RWPE1 (cell line): ENCODE data around the gene KANSL3.

Source experiments
- CTCF ChIA-PET: fragments of 350-600 bp; sonication (Branson Sonifier 250); formaldehyde crosslinking; extraction: SDS; loops from one replicate; lab custom pipeline; 2021; lab: Yijun Ruan, JAX
- POLR2A ChIA-PET: fragments of 400-600 bp; formaldehyde crosslinking; extraction: SDS; loops from one replicate; lab custom pipeline; 2020; ENCODE audit warnings: antibody characterized with exemption; ENCODE audit not compliant: low non-redundant PET; lab: Yijun Ruan, JAX
- DNase-seq: peaks from one replicate; pipeline ENCODE4 v3.0.0; 2012; ENCODE audit warnings: low spot score
- H3K27ac ChIP-seq: fragments of 450-650 bp; 2 replicates; pipeline ENCODE4 v1.5.1; 2017
- TF ChIP-seq, protein P1 (sequence below): fragments of 450-650 bp; conservative IDR thresholded peaks from 2 replicates; pipeline ENCODE4 v1.5.1; 2017; ENCODE audit warnings: low read depth, mild to moderate bottlenecking

The KANSL3 gene

DNA sequence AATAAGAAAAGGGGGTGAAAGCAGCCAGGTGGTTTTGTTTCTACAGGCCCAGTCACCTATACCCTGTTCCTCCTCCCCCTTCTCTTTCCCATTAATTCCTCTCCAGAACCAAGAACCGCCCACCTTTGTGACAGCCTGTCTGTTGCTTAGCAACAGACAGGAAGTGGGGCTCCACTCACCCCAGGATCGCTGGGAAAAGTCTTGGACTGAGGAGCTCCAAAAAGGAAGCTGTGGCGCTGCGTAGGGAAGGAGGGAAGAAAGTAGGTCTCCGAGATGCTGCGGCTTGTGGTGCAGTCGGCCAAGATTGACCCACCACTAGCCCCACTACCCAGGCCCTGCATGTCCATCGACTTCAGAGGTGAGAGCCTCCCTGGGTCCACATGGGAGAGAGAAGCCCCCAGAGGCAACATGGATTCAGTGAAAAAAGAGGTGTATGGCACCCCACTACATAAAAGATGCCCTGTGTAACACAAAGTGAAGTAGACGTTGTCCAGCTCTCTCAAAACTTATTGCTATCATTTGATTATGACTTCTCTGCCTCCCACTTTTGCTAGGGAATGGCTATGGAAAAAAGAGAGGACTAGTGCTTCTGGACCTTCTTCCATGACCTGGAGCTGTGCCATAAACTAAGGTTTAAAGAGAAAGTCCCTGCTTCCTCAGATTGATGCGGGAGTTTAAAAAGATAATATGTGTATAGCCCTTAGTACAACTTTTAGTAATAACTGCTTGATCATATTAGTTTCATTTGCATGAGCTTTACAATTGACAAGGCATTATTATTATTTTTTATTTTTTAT lies 4.7 kb upstream of the KANSL3 start, which contains the start of gene FER1L5:
Gene FER1L5 (plus strand): TSS at position 201 of the 797 bp plus-strand sequence. CDS start 73 bp downstream, at position 274.
- CTCF ChIA-PET: no interaction called here

DNA sequence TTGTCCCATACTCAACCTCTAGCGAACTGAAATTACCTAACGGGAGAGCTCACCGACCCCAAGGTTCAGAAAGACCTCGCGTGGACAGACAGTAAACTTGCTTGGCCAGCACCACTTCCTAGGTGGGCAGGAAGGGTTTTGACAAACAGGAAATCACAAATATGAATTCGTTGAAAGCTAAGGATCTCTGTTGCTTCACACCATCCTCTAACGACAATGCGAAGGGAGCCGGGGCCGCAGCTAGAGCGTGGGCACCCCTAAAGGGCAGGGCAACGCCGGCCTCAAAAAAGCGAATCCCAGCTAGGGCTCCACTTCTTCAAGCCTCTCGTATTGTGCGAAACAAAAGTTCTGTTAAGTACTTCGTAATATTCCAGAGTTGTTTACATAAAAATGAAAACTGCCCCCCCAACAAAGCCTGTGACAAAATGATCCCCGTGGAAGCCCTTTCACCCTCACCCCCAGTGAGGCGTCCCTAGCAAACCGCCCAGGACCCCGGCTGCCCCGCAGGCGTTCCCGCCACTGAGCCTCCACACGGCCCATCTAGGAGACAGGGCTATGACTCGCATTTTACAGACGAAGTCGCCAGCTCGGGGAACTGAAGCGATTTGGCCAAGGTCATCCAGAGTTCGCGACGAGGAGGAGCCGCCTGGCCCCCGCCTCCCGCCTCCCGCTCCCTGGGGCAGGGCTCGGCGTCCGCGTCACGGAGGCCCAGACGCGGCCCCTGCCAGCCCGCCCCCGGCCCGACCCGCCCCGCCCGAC lies 548 bp downstream of the KANSL3 start:
- ChIA-PET POLR2A (interaction anchor here (0.8 to 1.4 kb wide), 2 partner anchors 27 to 176 kb away, joined by 3 to 4 read pairs; no protein-coding TSS in a partner anchor), CTCF (interaction anchor here (0.6 kb wide), 2 partner anchors 124 to 215 kb away, joined by 3 to 4 read pairs; no protein-coding TSS in a partner anchor)
- peak overlapping the region; percentile 84 for H3K27ac ChIP-seq

More for the DNA sequence above, 4.7 kb upstream of the KANSL3 start, which contains the start of gene FER1L5:
- no peak for DNase-seq
- H3K27ac ChIP-seq: no peak within 1 kb of the TSS
- TF ChIP-seq, protein P1, sequence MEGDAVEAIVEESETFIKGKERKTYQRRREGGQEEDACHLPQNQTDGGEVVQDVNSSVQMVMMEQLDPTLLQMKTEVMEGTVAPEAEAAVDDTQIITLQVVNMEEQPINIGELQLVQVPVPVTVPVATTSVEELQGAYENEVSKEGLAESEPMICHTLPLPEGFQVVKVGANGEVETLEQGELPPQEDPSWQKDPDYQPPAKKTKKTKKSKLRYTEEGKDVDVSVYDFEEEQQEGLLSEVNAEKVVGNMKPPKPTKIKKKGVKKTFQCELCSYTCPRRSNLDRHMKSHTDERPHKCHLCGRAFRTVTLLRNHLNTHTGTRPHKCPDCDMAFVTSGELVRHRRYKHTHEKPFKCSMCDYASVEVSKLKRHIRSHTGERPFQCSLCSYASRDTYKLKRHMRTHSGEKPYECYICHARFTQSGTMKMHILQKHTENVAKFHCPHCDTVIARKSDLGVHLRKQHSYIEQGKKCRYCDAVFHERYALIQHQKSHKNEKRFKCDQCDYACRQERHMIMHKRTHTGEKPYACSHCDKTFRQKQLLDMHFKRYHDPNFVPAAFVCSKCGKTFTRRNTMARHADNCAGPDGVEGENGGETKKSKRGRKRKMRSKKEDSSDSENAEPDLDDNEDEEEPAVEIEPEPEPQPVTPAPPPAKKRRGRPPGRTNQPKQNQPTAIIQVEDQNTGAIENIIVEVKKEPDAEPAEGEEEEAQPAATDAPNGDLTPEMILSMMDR: no peak
- POLR2A ChIA-PET: no interaction called here

DNA sequence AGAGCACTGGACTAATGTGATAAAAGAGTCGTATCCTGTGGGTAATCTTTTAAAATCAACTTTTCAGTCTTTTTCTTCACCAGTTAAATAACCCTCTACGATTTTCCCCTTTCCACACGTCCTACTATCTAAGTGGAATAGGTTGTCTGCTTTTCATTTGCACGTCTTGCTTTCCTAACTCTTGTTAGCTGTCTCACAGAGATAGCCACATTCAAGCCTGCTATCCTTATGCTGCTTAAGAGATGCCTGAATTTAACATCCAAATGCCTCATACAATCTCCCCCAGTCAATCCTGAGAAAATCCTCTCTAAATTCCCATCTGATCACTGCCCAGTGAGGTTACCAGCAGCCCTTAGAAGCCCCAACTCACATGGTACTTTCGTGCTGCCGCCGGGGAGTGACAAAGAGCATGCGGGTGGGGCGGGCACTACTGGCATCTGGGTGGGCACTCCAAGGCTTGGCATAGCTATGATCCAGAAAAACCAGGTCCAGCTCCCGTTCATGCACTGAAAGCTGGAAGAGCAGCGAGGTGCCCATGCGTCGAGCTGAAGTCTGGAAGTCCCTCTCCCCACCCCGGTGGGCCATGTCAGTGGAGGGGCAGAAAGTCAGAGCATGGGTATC lies 1.5 kb downstream of the KANSL3 start:
- CTCF ChIA-PET: interaction anchor here (0.7 kb wide), 1 partner anchor 163 kb away, joined by 3 read pairs; no protein-coding TSS in a partner anchor
- H3K27ac ChIP-seq: peak overlapping the region; percentile 84

More for the DNA sequence above, 548 bp downstream of the KANSL3 start:
- TF ChIP-seq, protein P1: no peak
- DNase-seq: peak; percentile 71

DNA sequence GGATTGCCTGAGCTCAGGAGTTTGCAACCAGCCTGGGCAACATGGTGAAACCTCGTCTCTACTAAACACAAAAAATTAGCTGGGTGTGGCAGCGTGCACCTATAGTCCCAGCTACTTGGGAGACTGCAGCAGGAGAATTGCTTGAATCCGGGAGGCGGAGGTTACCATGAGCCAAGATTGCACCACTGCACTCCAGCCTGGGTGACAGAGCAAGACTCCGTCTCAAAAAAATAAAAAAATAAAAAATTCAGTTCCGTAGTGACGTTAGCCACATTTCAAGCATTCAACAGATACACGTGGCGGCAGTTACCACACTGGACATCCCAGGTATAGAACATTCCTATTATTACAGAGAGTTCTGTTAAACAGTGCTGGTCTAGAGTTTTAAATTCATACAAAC lies 4.5 kb downstream of the KANSL3 start:
- H3K27ac ChIP-seq: no peak overlapping the region
- ChIA-PET CTCF (interaction anchor here (0.6 to 0.7 kb wide), 3 partner anchors 224 to 402 kb away, joined by 6 to 7 read pairs (median 7); no protein-coding TSS in a partner anchor), POLR2A (no interaction called here)
- no peak for DNase-seq
- TF ChIP-seq, protein P1: no peak

More for the DNA sequence above, 1.5 kb downstream of the KANSL3 start:
- TF ChIP-seq, protein P1: no peak
- no peak for DNase-seq
- POLR2A ChIA-PET: no interaction called here

DNA sequence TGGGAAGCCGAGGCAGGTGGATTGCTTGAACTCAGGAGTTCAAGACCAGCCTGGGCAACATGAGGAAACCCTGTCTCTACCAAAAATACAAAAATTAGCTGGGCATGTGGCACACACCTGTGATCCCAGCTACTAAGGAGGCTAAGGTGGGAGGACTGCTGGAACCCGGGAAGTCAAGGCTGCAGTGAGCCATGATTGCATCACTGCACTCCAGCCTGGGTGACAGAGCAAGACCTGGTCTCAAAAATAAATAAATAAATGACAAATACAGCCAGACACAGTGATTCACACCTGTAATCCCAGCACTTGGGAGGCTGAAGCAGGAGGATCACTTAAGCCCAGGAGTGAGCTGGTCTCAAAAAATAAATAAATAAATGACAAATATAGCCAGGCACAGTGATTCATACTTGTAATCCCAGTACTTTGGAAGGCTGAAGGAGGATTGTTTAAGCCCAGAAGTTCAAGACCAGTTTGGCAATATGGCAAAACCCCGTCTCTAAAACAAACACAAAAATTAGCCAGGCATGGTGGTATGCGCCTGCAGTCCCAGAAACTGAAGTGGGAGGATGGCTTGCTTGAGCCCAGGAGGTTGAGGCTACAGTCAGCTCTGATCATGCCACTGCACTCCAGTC lies 6.2 kb downstream of the KANSL3 start:
- POLR2A ChIA-PET: no interaction called here
- no peak for DNase-seq
- CTCF ChIA-PET: no interaction called here
- H3K27ac ChIP-seq: no peak overlapping the region
- TF ChIP-seq, protein P1: no peak
